T47D (cell line): ENCODE measurements around the gene ARSA.
"Not testable (repeated sequence)": the region's sequence is repeated elsewhere in the genome, so short reads cannot be mapped to it uniquely, and the experiment has no call there.

Experiments used
- DNase-seq, 2 experiments: peaks; one replicate each; pipeline versions ENCODE4 v3.0.0 to v3.0.0-alpha.2; 2011 to 2012; ENCODE audit warnings: low read depth in 1 of 2, low spot score in 1 of 2
- JUND ChIP-seq: IDR thresholded peaks from 2 replicates; pipeline ENCODE4 v1.6.1; 2012; ENCODE audit warnings: low read depth
- in situ Hi-C: cut with HindIII; loops from 2 replicates; pipeline ENCODE4 v1.10.0; 2016; ENCODE audit warnings: low sequenced_read_pairs, low pct_unique_long_range_greater_than_20kb

Gene ARSA

DNA sequence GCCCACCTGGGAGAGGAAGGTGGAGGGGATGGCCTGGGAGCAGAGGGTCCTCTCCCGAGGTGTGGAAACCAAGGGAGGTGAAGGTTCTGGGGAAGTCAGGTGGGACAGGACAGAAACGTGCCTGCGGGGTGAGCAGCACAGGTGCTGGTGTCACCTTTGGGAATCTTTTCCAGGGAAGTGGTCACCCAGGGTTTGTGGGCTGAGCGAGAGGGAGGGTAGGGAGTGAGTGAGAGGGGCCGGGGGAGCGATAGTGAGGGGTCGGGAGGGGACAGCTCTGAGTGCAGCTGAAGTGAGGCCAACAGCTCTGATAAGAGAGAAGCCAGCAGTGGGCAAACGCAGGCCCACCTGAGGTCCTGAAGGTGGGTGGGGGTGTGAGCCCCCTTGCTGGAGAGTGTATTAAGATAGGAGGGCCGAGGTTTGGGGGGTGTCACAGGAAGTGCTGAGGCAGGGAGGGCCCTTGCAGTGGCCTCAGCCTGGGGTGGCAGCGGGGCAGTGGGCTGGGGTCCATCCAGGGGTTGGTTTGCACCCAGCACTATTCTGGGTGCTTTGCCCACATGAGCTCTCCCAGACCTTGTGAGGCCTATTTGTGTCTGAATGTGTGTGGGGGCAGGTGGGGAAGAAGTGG lies 43.1 kb upstream of the ARSA start:
- in situ Hi-C loops, result no loop called here

DNA sequence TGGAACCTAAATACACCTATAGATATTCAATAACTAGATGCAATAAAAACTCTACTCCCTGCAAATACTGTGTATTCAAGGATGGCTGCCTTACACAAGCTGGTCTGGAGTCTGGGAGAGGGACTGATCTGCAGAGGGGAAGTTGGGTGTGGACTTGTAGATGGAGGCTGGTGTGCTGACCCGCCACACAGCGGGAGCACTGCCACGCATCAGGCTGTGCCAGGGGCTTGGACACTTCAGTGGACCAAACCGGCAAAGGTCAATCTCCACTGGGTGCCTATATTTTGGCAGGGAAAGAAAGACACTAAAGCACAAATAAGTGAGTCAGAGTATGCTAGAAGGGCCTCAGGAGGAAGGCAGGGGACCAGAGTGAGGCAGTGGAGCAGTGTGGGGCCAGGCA lies 42.6 kb upstream of the ARSA start:
- DNase-seq, result no peak
- in situ Hi-C loops, result no loop called here
- no peak for TF ChIP-seq JUND

More for the DNA sequence above, 43.1 kb upstream of the ARSA start:
- TF ChIP-seq JUND, result no peak
- DNase-seq, result no peak

- TF ChIP-seq JUND, result no peak
- no peak for DNase-seq
- in situ Hi-C loops, result no loop called here
These were observed 37.8 kb upstream of the ARSA start for GRCh38 chr22:50665738-50666137.

DNA sequence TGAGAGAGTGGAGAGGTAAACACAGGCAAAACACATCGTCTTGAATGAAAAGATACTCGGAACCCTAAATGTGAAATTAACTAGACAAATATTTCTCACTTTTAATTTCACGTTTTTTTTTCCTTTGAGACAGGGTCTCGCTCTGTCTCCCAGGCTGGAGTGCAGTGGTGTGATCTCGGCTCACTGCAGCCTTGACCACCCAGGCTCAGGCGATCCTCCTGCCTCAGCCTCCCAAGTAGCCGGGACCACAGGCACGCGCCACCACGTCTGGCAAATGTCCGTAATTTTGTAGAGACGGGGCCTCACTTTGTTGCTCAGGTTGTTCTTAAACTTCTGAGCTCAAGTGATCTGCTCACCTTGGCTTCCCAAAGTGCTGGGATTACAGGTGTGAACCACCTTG lies 37.3 kb upstream of the ARSA start:
- TF ChIP-seq JUND, result no peak
- in situ Hi-C loops, result no loop called here
- DNase-seq, result no peak

DNA sequence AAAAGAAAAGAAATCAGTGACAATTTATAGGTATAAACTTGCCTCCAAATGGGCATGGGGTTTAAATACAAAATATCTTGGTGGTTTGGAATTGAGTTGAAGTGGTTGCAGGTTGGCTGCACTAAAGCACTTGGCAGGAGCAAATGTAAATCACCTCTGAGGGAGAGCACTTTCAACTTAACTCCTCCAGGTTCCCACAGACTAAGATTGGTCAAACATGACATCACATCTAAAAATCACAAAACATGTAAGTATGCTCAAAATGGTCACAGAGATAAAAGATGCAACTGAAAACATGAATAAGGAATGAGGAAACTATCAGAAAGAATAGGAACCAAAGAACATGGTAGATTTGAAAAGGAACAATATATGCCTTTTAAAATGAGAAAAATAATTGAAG lies 32.4 kb upstream of the ARSA start:
- TF ChIP-seq JUND, result no peak
- DNase-seq, result no peak
- in situ Hi-C loops, result no loop called here

DNA sequence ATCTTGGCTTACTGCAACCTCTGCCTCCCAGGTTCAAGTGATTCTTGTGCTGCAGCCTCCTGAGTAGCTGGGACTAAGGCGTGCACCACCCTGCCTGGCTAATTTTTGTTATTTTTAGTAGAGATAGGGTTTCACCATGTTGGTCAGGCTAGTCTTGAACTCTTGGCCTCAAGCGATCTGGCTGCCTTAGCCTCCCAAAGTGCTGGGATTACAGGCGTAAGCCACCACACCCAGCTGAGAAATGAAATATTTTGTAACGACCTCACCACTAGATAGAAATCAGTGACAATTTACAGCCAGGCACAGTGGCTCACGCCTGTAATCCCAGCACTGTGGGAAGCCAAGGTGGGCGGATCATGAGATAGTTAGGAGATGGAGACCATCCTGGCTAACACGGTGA lies 31.8 kb upstream of the ARSA start:
- DNase-seq, in situ Hi-C loops: not testable (repeated sequence)

DNA sequence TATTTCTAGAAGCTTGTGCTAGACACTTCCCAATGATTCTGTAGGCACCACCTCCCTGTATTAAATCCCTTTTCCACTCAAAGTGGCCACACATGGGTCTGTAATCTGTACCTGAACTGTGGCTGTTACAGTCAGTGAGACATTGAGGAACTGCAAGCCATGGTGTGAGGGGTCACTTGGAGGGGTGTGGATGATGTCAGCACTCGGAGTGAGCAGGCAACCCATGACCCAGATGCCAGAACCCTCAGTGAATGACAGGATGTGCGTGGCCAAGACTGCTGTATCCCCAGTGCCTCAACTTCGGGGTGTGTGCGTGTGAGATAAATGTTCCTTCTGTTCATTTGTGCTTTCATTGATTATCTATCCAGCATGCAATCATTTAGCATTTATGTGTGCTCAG lies 30.0 kb upstream of the ARSA start:
- in situ Hi-C loops, result no loop called here
- no peak for TF ChIP-seq JUND
- no peak for DNase-seq

GRCh38 chr22:50656122-50657070 lies 28.4 kb upstream of the ARSA start:
- in situ Hi-C loops, result no loop called here
- TF ChIP-seq JUND, result no peak
- no peak for DNase-seq

DNA sequence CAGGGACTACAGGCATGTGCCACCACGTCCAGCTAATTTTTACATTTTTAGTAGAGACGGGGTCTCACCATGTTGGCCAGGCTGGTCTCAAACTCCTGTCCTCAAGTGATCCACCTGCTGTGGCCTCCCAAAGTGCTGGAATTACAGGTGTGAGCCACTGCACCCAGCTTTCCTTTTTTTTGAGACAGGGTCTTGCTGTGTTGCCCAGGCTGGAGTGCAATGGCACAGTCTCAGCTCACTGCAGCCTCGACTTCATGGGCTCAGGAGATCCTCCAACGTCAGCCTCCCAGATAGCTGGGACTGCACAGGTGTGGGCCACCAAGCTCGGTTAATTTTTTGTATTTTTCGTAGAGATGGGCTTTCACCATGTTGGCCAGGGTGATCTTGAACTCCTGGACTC lies 26.7 kb upstream of the ARSA start:
- in situ Hi-C loops, DNase-seq: not testable (repeated sequence)

GRCh38 chr22:50653256-50653655 lies 25.3 kb upstream of the ARSA start:
- no peak for TF ChIP-seq JUND
- in situ Hi-C loops, result no loop called here
- DNase-seq, result no peak

DNA sequence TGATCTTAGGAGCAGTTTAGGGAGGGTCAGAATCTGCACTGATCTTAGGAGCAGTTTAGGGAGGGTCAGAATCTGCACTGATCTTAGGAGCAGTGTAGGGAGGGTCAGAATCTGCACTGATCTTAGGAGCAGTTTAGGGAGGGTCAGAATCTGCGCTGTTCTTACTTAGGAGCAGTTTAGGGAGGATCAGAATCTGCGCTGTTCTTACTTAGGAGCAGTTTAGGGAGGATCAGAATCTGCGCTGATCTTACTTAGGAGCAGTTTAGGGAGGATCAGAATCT lies 15.8 kb upstream of the ARSA start:
- in situ Hi-C loops, DNase-seq: not testable (repeated sequence)

DNA sequence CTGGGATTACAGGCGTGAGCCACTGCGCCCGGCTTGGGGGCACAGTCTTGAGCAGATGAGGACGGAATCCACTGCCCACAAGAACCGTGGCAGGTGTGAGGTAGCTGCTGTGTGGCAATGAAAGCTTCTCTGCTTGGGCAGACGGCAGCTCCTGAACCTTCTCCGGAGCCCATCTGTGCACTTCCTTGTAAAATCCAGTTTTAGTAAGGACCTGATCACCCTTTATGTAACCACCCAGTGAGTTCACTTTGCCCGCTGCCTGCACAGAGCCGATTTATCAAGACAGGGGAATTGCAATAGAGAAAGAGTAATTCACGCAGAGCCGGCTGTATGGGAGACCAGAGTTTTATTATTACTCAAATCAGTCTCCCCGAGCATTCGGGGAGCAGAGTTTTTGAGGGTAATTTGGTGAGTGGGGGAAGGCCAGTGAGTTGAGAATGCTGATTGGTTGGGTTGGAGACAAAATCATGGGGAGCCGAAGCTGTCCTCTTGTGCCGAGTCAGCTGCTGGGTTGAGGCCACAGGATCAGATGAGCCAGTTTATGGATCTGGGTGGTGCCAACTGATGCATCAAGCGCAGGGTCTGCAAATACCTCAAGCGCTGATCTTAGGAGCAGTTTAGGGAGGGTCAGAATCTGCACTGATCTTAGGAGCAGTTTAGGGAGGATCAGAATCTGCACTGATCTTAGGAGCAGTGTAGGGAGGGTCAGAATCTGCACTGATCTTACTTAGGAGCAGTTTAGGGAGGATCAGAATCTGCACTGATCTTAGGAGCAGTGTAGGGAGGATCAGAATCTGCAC lies 15.3 kb upstream of the ARSA start:
- in situ Hi-C loops, DNase-seq: not testable (repeated sequence)
